GM21423 (cell line): ENCODE measurements around the gene RARA.
"Not testable (repeated sequence)": the region's sequence is repeated elsewhere in the genome, so short reads cannot be mapped to it uniquely, and the experiment has no call there.

Experiments used
- ATAC-seq: cut with Tn5 transposase; IDR thresholded peaks from one replicate; pipeline ENCODE4 v1.9.1; 2021; ENCODE audit warnings: mild to moderate bottlenecking, moderate library complexity; ENCODE audit not compliant: unreplicated experiment

The RARA gene

DNA sequence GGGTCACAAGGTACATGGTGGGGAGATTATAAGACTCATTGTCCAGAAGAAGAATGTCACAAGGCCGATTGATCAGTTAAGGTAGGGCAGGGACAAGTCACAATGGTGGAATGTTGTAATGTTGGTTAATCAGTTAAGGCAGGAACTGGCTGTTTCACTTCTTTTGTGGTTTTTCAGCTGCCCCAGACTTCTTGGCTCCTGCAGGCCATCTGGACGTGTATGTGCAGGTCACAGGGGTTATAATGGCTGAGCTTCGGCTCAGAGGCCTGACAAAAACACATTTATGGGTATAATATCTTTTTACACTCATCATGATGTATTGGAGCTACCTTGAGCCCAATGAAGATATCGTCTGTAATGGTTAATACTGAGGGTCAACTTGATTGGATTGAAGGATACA, 63.7 kb downstream of the RARA start:
- ATAC-seq = not testable (repeated sequence)

- no peak for ATAC-seq
These were observed 64.3 kb downstream of the RARA start for GRCh38 chr17:40373324-40373723.

DNA sequence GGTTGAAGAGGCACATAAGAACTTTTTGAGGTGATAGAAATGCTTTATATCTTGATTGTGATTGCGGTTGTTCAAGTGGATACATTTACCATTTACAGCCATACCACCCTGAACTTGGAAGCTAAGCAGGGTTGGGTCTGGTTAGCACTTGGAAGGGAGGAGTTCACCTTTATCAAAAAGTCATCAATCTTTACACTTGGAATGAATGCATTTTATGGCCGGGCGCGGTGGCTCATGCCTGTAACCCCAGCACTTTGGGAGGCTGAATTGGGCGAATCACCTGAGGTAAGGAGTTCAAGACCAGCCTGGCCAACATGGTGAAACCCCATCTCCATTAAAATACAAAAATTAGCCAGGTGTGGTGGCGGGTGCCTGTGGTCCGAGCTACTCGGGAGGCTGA, 65.0 kb downstream of the RARA start:
- ATAC-seq = no peak

- no peak for ATAC-seq
These were observed 66.0 kb downstream of the RARA start for GRCh38 chr17:40374821-40375498.

GRCh38 chr17:40375786-40376185, 66.8 kb downstream of the RARA start:
- not testable (repeated sequence) for ATAC-seq

- not testable (repeated sequence) for ATAC-seq
These were observed 67.6 kb downstream of the RARA start for GRCh38 chr17:40376541-40376940.

GRCh38 chr17:40377832-40378231, 68.9 kb downstream of the RARA start:
- ATAC-seq = no peak

GRCh38 chr17:40378966-40379365, 70.0 kb downstream of the RARA start:
- ATAC-seq = no peak

DNA sequence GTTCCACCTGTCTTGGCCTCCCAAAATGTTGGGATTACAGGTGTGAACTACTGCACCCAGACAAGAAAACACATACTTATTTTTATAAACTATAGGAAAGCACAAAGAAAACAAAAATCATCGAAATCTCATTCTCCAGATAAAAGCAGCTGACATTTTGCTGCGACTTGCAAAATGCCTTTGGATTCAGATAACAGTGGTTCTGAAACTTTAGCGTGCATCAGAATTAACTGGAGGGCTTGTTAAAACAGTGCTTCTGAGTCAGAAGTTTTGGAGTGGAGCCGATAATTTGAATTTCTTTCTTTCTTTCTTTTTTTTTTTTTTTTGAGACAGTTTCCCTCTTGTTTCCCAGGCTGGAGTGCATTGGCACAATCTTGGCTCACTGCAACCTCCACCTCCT, 73.3 kb downstream of the RARA start:
- no peak for ATAC-seq

GRCh38 chr17:40386555-40386954, 77.6 kb downstream of the RARA start:
- not testable (repeated sequence) for ATAC-seq

DNA sequence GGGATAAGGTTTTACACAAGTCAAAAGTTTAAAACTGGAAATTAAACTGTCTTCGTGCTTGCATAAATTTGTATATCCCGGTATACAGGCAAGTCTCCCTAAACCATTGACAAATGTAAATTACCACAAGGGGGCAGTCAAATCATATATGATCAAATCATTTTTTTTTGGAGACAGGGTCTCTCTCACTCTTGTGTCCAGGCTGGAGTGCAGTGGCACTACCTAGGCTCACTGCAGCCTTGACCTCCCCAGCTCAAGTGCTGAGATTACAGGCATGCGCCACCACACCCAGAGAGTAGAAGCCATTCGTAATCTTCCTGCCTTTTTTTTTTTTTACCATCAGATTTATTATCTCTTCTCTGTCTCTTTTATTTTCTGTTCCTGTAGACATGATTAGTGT, 90.2 kb downstream of the RARA start:
- no peak for ATAC-seq

DNA sequence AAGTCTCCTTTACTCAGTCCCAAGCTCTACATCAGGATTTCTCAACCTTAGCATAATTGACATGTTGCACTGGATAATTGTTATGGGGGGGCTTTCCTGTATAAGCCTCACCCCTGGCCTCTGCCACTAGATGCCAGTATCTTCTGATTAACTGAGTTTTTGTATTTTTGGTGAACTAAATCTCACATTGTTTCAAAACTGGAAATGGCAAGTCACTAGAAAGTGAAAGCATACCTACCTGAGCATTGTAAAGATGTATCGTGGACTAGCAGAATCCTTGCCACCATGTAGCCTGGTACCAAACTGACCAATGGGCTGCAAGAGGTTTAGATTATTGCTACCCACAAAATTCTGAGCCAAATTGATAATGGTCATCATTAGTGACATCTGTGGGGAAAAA, 93.7 kb downstream of the RARA start:
- ATAC-seq = no peak

GRCh38 chr17:40404003-40404402, 95.0 kb downstream of the RARA start:
- ATAC-seq = no peak
